Measurements from ENCODE around the gene PARD3B. TPM values are rescaled to one million over a fixed set of nuclear protein-coding genes. Genes with fewer than 3 reads are reported as not detected.

PARD3B gene
- total and polyA plus RNA-seq, 10 of the 15 experiments (the other 5 are each of a cell fraction or from before 2014, with no cell fraction given): 0.01 to 0.54 (median 0.07) TPM; not detected in 7

GRCh38 chr2:204673877-204674276, 128.6 kb downstream of the PARD3B start:
- no peak for ATAC-seq
- Histone ChIP-seq H3K9ac (ENCODE audit: control insufficient read depth, insufficient read depth, low read length) (no peak overlapping the region), H3K9me3 (replicated peaks; ENCODE audit: control insufficient read depth, insufficient read depth, low read length) (no peaks in the 10 kb centered on the region), H3K4me3 (no peak overlapping the region), H4K20me1 (ENCODE audit: control insufficient read depth, insufficient read depth) (no peaks in the 10 kb centered on the region), H3K4me1 (ENCODE audit: control insufficient read depth, insufficient read depth, low read length) (no peaks in the 10 kb centered on the region), H3K27me3 (replicated peaks in 1 of 2; ENCODE audit: control insufficient read depth in 2 of 2, insufficient read depth in 2 of 2, low read length in 1 of 2) (no peaks in the 10 kb centered on the region), H3K27ac (ENCODE audit: control insufficient read depth, insufficient read depth) (no peak overlapping the region), H2AFZ (ENCODE audit: control insufficient read depth, low read depth, low read length) (no peak overlapping the region), H3K36me3 (ENCODE audit: control insufficient read depth in 2 of 2, insufficient read depth in 2 of 2, low read length in 1 of 2) (no peaks in the 10 kb centered on the region), H3K79me2 (ENCODE audit: control insufficient read depth, insufficient read depth, low read length) (no peaks in the 10 kb centered on the region), H3K4me2 (ENCODE audit: control insufficient read depth, insufficient read depth) (no peak overlapping the region)
- DNase-seq (ENCODE audit: low read depth, low spot score): no peak
- WGBS (ENCODE audit: insufficient coverage, insufficient replicate concordance, low lambda C conversion rate, missing lambda C conversion rate): 31% methylated on average over 3 of the region's 3 CpGs
- SMC1A ChIA-PET (ENCODE audit: uncharacterized antibody, unreplicated experiment): no interaction called here
- RAD21 ChIA-PET (ENCODE audit: unreplicated experiment): no interaction called here
- in situ Hi-C loops (cut with MboI) (no loop called here), intact Hi-C loops (cut with micrococcal nuclease; ENCODE audit: unreplicated experiment) (no loop called here)
- no peak for TF ChIP-seq POU2F2 (IDR thresholded peaks at IDR 0.05; ENCODE audit: borderline replicate concordance, low read depth, low read length)
- no peak for TF ChIP-seq HSF1 (IDR thresholded peaks at IDR 0.05; ENCODE audit: low read depth, low read length)
- TF ChIP-seq RB1 (IDR thresholded peaks at IDR 0.05; ENCODE audit: borderline replicate concordance): no peak
- CTCF ChIA-PET: no interaction called here
- no peak for FAIRE-seq
- POLR2A ChIA-PET: interaction anchor here (0.6 kb wide), 1 partner anchor 406 kb away, joined by 3 read pairs; no protein-coding TSS in a partner anchor
- no TSS peak for BruUV-seq (replicated peaks)

GRCh38 chr2:204678031-204678430, 132.8 kb downstream of the PARD3B start:
- Histone ChIP-seq H4K20me1 (ENCODE audit: control insufficient read depth, insufficient read depth) (no peaks in the 10 kb centered on the region), H2AFZ (ENCODE audit: control insufficient read depth, low read depth, low read length) (no peak overlapping the region), H3K79me2 (ENCODE audit: control insufficient read depth, insufficient read depth, low read length) (no peaks in the 10 kb centered on the region), H3K9me3 (replicated peaks; ENCODE audit: control insufficient read depth, insufficient read depth, low read length) (no peaks in the 10 kb centered on the region), H3K27ac (ENCODE audit: control insufficient read depth, insufficient read depth) (no peak overlapping the region), H3K4me3 (no peak overlapping the region), H3K4me1 (ENCODE audit: control insufficient read depth, insufficient read depth, low read length) (no peaks in the 10 kb centered on the region), H3K36me3 (ENCODE audit: control insufficient read depth in 2 of 2, insufficient read depth in 2 of 2, low read length in 1 of 2) (no peaks in the 10 kb centered on the region), H3K9ac (ENCODE audit: control insufficient read depth, insufficient read depth, low read length) (no peak overlapping the region), H3K27me3 (replicated peaks in 1 of 2; ENCODE audit: control insufficient read depth in 2 of 2, insufficient read depth in 2 of 2, low read length in 1 of 2) (no peaks in the 10 kb centered on the region), H3K4me2 (ENCODE audit: control insufficient read depth, insufficient read depth) (no peak overlapping the region)
- no peak for ATAC-seq
- ChIA-PET POLR2A (no interaction called here), CTCF (interaction anchor here (1.0 kb wide), 1 partner anchor 14 kb away, joined by 4 read pairs; no protein-coding TSS in a partner anchor), SMC1A (ENCODE audit: uncharacterized antibody, unreplicated experiment) (no interaction called here), RAD21 (ENCODE audit: unreplicated experiment) (no interaction called here)
- 30% methylated on average over 10 of the region's 10 CpGs for WGBS (ENCODE audit: insufficient coverage, insufficient replicate concordance, low lambda C conversion rate, missing lambda C conversion rate)
- no TSS peak for BruUV-seq (replicated peaks)
- no peak for FAIRE-seq
- no peak for TF ChIP-seq TCF3 (IDR thresholded peaks at IDR 0.05; ENCODE audit: borderline replicate concordance, insufficient read depth, low read depth, low read length)
- no peak for TF ChIP-seq ZNF687 (IDR thresholded peaks at IDR 0.05)
- in situ Hi-C loops (cut with MboI) (no loop called here), intact Hi-C loops (cut with micrococcal nuclease; ENCODE audit: unreplicated experiment) (no loop called here)
- no peak for DNase-seq (ENCODE audit: low read depth, low spot score)
